Brain microvascular endothelial cell (primary cell): ENCODE measurements around the gene PFDN6.

ENCODE experiments used
- DNase-seq: peaks from one replicate; pipeline ENCODE4 v3.0.0-alpha.2; 2020
- H3K27ac ChIP-seq: fragments of 250-450 bp; sonication (Bioruptor Pico); 2 replicates; pipeline ENCODE4 v1.5.1; 2020; ENCODE audit warnings: mild to moderate bottlenecking, moderate library complexity
- H3K27me3 ChIP-seq: fragments of 250-450 bp; sonication (Bioruptor Pico); replicated peaks from 2 replicates; pipeline ENCODE4 v1.5.1; 2020; ENCODE audit warnings: mild to moderate bottlenecking
- H3K36me3 ChIP-seq: fragments of 250-450 bp; sonication (Bioruptor Pico); replicated peaks from 2 replicates; pipeline ENCODE4 v1.5.1; 2020; ENCODE audit warnings: mild to moderate bottlenecking
- H3K4me3 ChIP-seq: 2 replicates; pipeline ENCODE4 v1.5.1; 2011; ENCODE audit warnings: low read depth, mild to moderate bottlenecking, control low read depth, low read length, moderate library complexity
- CTCF ChIP-seq: IDR thresholded peaks from 2 replicates; pipeline ENCODE4 v1.5.1; 2011; ENCODE audit warnings: low read depth, mild to moderate bottlenecking, moderate library complexity, low read length, control low read depth, inconsistent platforms; ENCODE audit errors: missing control alignments
- in situ Hi-C: cut with HindIII; loops from 2 replicates; pipeline ENCODE4 v1.10.0; 2017; ENCODE audit warnings: low sequenced_read_pairs, low pct_ligation_motif_present

PFDN6 gene

DNA sequence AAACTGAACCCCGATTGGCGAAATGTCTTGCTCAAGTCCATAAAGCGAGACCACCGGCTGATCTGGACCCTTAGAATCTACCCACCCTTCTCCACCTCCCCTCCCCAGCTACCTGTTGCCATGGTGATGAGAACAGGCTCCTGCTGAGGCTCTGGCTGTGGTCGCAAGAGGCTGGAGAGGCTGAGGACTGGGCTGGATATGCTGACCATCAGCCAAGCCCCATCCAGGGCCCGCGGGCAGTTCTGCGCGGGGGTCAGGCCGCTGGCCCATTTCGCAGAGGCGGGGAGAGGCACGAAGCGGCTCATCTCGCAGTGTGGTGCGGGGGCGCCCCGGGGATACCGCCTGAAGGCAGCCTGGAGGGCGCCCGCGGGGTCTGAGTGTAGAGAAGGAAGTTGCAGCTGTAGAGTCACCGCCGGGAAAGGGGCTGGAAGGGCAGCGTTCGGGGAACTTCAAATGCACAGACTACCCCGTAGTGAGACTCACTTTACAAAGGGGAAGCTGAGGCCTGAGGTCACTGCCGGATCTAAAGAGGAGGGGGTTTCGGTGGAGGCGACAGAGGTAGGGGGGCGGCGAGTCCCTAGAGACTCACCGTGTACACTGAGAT, 23.8 kb downstream of the PFDN6 start:
- in situ Hi-C loops = no loop called here
- Histone ChIP-seq H3K4me3 (peak overlapping the region; percentile 93), H3K27ac (peak overlapping the region; percentile 93), H3K36me3 (peaks cover 15% of the 10 kb centered on the region), H3K27me3 (no peaks in the 10 kb centered on the region)
- peak; percentile 11 for DNase-seq
- no peak for TF ChIP-seq CTCF

- peaks cover 17% of the 10 kb centered on the region for H3K36me3 ChIP-seq
- peak within 1 kb of the TSS; percentile 93 for H3K27ac ChIP-seq
- no peaks in the 10 kb centered on the region for H3K27me3 ChIP-seq
- TF ChIP-seq CTCF = no peak
- in situ Hi-C loops = no loop called here
- peak within 1 kb of the TSS; percentile 93 for H3K4me3 ChIP-seq
- DNase-seq = peak; percentile 45
These were observed 24.5 kb downstream of the PFDN6 start, which contains the start of gene TAPBP for GRCh38 chr6:33313709-33314514. TSS of gene TAPBP (minus strand) at chr6:33314078. CDS start at chr6:33314041, 37 bp downstream.

DNA sequence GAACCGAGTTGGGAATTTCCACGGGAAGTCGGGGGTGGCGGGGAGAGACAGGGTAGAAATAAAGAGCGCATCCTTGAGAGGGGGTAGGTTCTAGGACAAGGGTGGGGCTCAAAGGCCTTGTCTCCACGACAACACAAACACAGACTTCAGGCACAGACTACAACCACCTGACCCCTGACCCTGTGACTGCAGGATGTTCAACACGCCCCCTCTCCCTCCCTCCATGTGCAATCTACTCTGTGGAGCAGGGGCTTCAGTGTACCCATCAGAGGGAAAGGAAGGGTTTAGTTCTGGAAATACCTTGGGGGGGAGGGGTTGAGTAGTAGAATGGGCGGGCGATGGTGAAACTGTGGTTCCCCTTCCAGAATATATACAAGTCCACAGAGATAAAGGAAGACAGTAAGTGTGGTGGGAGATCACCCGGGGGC, 25.1 kb downstream of the PFDN6 start:
- TF ChIP-seq CTCF = no peak
- peak overlapping the region; percentile 93 for H3K27ac ChIP-seq
- peak overlapping the region; percentile 93 for H3K4me3 ChIP-seq
- H3K27me3 ChIP-seq = no peaks in the 10 kb centered on the region
- in situ Hi-C loops = no loop called here
- DNase-seq = peak; percentile 89
- peaks cover 23% of the 10 kb centered on the region for H3K36me3 ChIP-seq

DNA sequence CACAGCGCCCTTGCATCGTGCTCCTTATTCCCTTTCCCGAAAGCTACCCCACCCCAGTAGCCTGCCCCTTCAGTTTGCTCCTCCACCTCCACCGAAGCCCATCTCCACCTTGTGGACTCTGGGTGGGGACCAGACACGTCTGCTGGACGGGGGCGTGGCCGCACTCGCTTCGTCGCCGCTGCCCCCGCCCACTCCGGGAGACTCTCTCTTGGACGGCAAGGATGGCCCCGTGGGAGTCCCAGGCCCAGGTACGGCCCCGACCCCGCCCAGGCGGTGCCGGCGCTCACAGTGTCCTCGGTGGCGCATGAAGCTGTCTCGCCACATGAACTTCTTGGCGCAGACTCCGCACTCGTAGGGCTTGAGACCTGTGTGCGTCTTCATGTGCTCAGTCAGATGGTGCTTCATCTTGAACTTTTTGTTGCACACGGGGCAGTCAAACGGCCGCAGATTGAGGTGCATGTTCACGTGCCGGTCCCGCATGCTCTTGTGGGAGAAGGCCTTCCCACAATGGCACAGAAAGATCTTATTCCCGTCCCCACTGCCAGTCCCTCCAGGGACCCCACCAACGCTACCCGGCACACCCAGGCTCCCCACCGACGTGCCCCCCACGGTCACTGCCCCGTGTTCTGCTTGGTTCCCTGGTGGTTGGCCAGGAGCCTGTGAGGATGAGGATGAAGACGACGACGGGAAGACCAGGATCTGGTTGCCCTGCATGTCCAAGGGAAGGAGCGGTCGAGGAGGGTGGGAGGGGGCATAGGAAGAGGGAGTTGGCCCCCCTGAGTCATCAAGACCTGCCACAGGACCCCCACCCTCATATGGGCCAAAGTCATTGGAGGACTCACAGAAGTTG, 25.8 kb downstream of the PFDN6 start:
- peaks cover 25% of the 10 kb centered on the region for H3K36me3 ChIP-seq
- no peak for DNase-seq
- TF ChIP-seq CTCF = no peak
- H3K4me3 ChIP-seq = peak overlapping the region; percentile 93
- no peaks in the 10 kb centered on the region for H3K27me3 ChIP-seq
- in situ Hi-C loops = no loop called here
- H3K27ac ChIP-seq = peak overlapping the region; percentile 93

DNA sequence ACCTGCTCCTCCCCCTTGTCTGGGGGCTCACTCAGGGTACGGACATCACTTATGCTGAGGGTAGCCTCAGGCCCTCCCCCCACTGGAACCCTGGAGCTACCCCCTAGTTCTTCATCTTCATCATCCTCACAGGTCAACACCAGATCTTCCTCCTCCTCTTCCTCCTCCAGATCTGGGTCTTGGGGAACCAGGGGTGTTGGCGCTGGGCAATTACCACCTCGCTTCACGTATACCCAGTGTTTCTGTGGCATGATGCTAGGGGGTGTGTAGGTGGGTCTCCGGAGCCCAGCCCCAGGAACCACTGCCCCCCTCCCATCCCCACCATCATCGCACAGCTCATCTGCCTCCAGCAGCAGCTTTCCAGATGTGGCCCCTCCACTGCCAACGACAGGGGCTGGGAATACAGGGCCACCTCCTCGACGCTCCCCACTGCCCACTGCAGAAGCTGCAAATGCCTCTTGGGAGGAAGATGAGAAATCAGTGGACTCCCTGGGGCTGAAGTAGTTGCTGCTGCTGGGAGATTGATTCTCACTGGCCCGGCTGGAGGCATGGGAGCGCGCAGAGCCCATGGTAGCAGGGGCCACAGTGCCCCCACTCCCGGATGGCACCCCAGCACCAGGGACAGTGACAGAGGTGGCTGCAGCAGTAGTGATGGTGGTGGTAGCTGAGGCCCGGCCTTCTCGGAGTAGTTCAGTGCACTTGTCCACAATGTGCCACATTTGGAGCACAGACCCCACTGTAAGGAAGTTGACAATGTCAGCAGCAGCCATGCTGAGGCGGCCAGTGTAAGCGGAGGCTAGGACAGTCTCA, 26.6 kb downstream of the PFDN6 start:
- H3K36me3 ChIP-seq = peaks cover 24% of the 10 kb centered on the region
- H3K27me3 ChIP-seq = no peaks in the 10 kb centered on the region
- DNase-seq = no peak
- H3K27ac ChIP-seq = no peak overlapping the region
- TF ChIP-seq CTCF = no peak
- no peak overlapping the region for H3K4me3 ChIP-seq
- in situ Hi-C loops = no loop called here
